GM20431 (cell line): Measurements from ENCODE around the gene GAPDH.
"Not testable (repeated sequence)": the region's sequence is repeated elsewhere in the genome, so short reads cannot be mapped to it uniquely, and the experiment has no call there.

Source experiments
- in situ Hi-C: fragments of 300-500 bp; cut with MseI, MboI; formaldehyde crosslinking; loops from one replicate; pipeline ENCODE4 v1.15.0; 2020; ENCODE audit warnings: low sequenced_read_pairs; ENCODE audit not compliant: unreplicated experiment

GAPDH gene

GRCh38 chr12:6541371-6542165, 7.3 kb downstream of the GAPDH start:
- in situ Hi-C loops = no loop called here

- in situ Hi-C loops = no loop called here
These were observed 8.1 kb downstream of the GAPDH start for GRCh38 chr12:6542209-6543009.

GRCh38 chr12:6546016-6546415, 11.7 kb downstream of the GAPDH start:
- in situ Hi-C loops = no loop called here

GRCh38 chr12:6547566-6547965, 13.2 kb downstream of the GAPDH start:
- in situ Hi-C loops = no loop called here

GRCh38 chr12:6547987-6548386, 13.7 kb downstream of the GAPDH start:
- in situ Hi-C loops = no loop called here

GRCh38 chr12:6548556-6548955, 14.2 kb downstream of the GAPDH start:
- in situ Hi-C loops = no loop called here

GRCh38 chr12:6548966-6549683, 14.8 kb downstream of the GAPDH start:
- in situ Hi-C loops = no loop called here

GRCh38 chr12:6549684-6550151, 15.4 kb downstream of the GAPDH start:
- in situ Hi-C loops = no loop called here

- in situ Hi-C loops = no loop called here
These were observed 16.2 kb downstream of the GAPDH start for GRCh38 chr12:6550294-6551062.

GRCh38 chr12:6551063-6551461, 16.7 kb downstream of the GAPDH start:
- in situ Hi-C loops = no loop called here

- in situ Hi-C loops = no loop called here
These were observed 17.3 kb downstream of the GAPDH start for GRCh38 chr12:6551496-6552139.

- in situ Hi-C loops = no loop called here
These were observed 17.8 kb downstream of the GAPDH start for GRCh38 chr12:6552140-6552551.

GRCh38 chr12:6553051-6553868, 18.9 kb downstream of the GAPDH start:
- in situ Hi-C loops = no loop called here

- in situ Hi-C loops = no loop called here
These were observed 20.1 kb downstream of the GAPDH start for GRCh38 chr12:6554168-6555017.

GRCh38 chr12:6555018-6555691, 20.8 kb downstream of the GAPDH start:
- in situ Hi-C loops = no loop called here

GRCh38 chr12:6556496-6556817, 22.1 kb downstream of the GAPDH start:
- in situ Hi-C loops = not testable (repeated sequence)

GRCh38 chr12:6556857-6557256, 22.5 kb downstream of the GAPDH start:
- in situ Hi-C loops = no loop called here
